PC-3 (cell line): Measurements from ENCODE around the gene SCLY. TPM values are rescaled to one million over a fixed set of nuclear protein-coding genes. Genes with fewer than 3 reads are reported as not detected.

ENCODE experiments used
- ATAC-seq: fragments of 200-7000 bp; cut with Tn5 transposase; 2 replicates; pipeline ENCODE4 v1.9.1; 2020; ENCODE audit warnings: mild to moderate bottlenecking, moderate library complexity
- BruUV-seq: library from RNA; stranded (reverse); fragments of 400-500 nt; replicated peaks from 2 replicates; lab custom pipeline; 2021; lab: Mats Ljungman, UMichigan
- CTCF ChIA-PET: fragments of 300-600 bp; sonication (Branson Sonifier 250); formaldehyde crosslinking; loops from one replicate; lab custom pipeline; 2022; ENCODE audit warnings: antibody characterized with exemption; lab: Charles Lee
- POLR2A ChIA-PET: fragments of 300-600 bp; sonication (Branson Sonifier 250); formaldehyde crosslinking; loops from one replicate; lab custom pipeline; 2022; ENCODE audit warnings: antibody characterized with exemption; ENCODE audit not compliant: unreplicated experiment; lab: Charles Lee
- DNase-seq: peaks from one replicate; pipeline ENCODE4 v3.0.0-alpha.2; 2015
- H2AFZ ChIP-seq: fragments of 300-600 bp; sonication (generic); 2 replicates; pipeline ENCODE4 v1.6.0; 2016; ENCODE audit warnings: antibody characterized with exemption, low read length
- H3F3A ChIP-seq: fragments of 300-600 bp; sonication (generic); one replicate; pipeline ENCODE4 v1.6.0; 2017; ENCODE audit warnings: antibody characterized with exemption, low read length, control low read depth, mild to moderate bottlenecking; ENCODE audit not compliant: unreplicated experiment
- H3K27ac ChIP-seq: fragments of 300-600 bp; sonication (generic); 2 replicates; pipeline ENCODE4 v1.5.1; 2016; ENCODE audit warnings: mild to moderate bottlenecking, low read length
- H3K27me3 ChIP-seq: fragments of 300-600 bp; sonication (generic); 2 replicates; pipeline ENCODE4 v1.6.1; 2016; ENCODE audit warnings: low read length, mixed read lengths
- H3K36me3 ChIP-seq: fragments of 300-600 bp; sonication (generic); 2 replicates; pipeline ENCODE4 v1.6.1; 2016; ENCODE audit warnings: low read depth, mixed run types, low read length, mixed read lengths
- H3K4me1 ChIP-seq: fragments of 300-600 bp; sonication (generic); 2 replicates; pipeline ENCODE4 v1.5.1; 2016; ENCODE audit warnings: low read length; ENCODE audit not compliant: insufficient read depth
- H3K4me2 ChIP-seq: fragments of 300-600 bp; sonication (generic); 2 replicates; pipeline ENCODE4 v1.6.0; 2016; ENCODE audit warnings: low read length
- H3K4me3 ChIP-seq: fragments of 300-600 bp; sonication (generic); 2 replicates; pipeline ENCODE4 v1.5.1; 2016; ENCODE audit warnings: mild to moderate bottlenecking, low read length, mixed read lengths
- H3K79me2 ChIP-seq: fragments of 300-600 bp; sonication (generic); 2 replicates; pipeline ENCODE4 v1.6.1; 2017; ENCODE audit warnings: low read length, mixed read lengths
- H3K9ac ChIP-seq: fragments of 300-600 bp; sonication (generic); 2 replicates; pipeline ENCODE4 v1.6.0; 2016; ENCODE audit warnings: mild to moderate bottlenecking, low read length
- H3K9me2 ChIP-seq: fragments of 300-600 bp; sonication (generic); replicated peaks from 2 replicates; pipeline ENCODE4 v1.6.1; 2016; ENCODE audit warnings: mixed run types, low read length, mixed read lengths
- H3K9me3 ChIP-seq: fragments of 300-600 bp; sonication (generic); 2 replicates; pipeline ENCODE4 v1.6.1; 2016; ENCODE audit warnings: low read length, mixed read lengths
- H4K20me1 ChIP-seq: fragments of 300-600 bp; sonication (generic); 2 replicates; pipeline ENCODE4 v1.6.1; 2016; ENCODE audit warnings: low read length, mixed read lengths
- EZH2 ChIP-seq: fragments of 300-600 bp; sonication (generic); IDR thresholded peaks from one replicate; pipeline ENCODE4 v1.6.1; 2017; ENCODE audit warnings: antibody characterized with exemption, mild to moderate bottlenecking, low read length; ENCODE audit not compliant: unreplicated experiment
- EZH2phosphoT487 ChIP-seq: fragments of 300-600 bp; sonication (generic); IDR thresholded peaks from 2 replicates; pipeline ENCODE4 v1.6.1; 2018; ENCODE audit warnings: mild to moderate bottlenecking, antibody characterized with exemption, low read length, borderline replicate concordance
- intact Hi-C: fragments of 100-400 bp; cut with micrococcal nuclease; formaldehyde crosslinking; loops from 2 replicates; pipeline ENCODE4 v1.9.0; 2023
- total RNA-seq: library from RNA; depleted of rRNA; stranded (reverse); fragments of >200 nt; gene quantifications from 2 replicates; pipeline ENCODE4 v1.2.3, GENCODE V29; 2014
- TF ChIP-seq, protein P1 (sequence below): fragments of 300-600 bp; sonication (generic); conservative IDR thresholded peaks from 2 replicates; pipeline ENCODE4 v1.5.1; 2017; ENCODE audit warnings: antibody characterized with exemption, low read depth, mild to moderate bottlenecking, low read length

SCLY gene
- total RNA-seq, 1 experiment from 2014 or later = 23.1 TPM

DNA sequence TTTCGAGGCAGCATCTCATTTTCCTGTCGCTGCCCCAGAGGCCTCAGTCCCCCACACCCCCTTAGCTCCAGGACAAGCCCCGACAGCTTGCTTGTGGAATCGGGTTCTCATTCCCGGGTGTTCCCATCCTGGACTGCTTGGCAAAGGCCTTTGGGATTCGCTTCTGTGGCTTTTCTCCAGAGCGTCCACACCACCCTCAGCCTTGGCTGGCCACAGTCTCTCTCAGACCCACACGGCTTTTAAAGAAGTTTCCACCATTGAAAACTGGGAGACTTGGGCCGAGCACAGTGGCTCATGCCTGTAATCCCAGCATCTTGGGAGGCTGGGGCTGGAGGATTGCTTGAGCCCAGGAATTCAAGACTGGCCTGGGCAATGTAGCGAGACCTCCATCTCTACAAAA lies 42.1 kb downstream of the SCLY start:
- Histone ChIP-seq H2AFZ (no peak overlapping the region), H4K20me1 (no peaks in the 10 kb centered on the region), H3K27ac (no peak overlapping the region), H3K4me2 (no peak overlapping the region), H3K4me1 (peaks cover 11% of the 10 kb centered on the region), H3K4me3 (no peak overlapping the region), H3K9ac (no peak overlapping the region), H3K9me2 (no peaks in the 10 kb centered on the region), H3F3A (no peaks in the 10 kb centered on the region), H3K27me3 (no peaks in the 10 kb centered on the region), H3K36me3 (no peaks in the 10 kb centered on the region), H3K79me2 (no peaks in the 10 kb centered on the region), H3K9me3 (no peaks in the 10 kb centered on the region)
- ChIA-PET CTCF (no interaction called here), POLR2A (no interaction called here)
- no peak for DNase-seq
- TF ChIP-seq EZH2phosphoT487 (no peak), EZH2 (no peak)
- TF ChIP-seq, protein P1, sequence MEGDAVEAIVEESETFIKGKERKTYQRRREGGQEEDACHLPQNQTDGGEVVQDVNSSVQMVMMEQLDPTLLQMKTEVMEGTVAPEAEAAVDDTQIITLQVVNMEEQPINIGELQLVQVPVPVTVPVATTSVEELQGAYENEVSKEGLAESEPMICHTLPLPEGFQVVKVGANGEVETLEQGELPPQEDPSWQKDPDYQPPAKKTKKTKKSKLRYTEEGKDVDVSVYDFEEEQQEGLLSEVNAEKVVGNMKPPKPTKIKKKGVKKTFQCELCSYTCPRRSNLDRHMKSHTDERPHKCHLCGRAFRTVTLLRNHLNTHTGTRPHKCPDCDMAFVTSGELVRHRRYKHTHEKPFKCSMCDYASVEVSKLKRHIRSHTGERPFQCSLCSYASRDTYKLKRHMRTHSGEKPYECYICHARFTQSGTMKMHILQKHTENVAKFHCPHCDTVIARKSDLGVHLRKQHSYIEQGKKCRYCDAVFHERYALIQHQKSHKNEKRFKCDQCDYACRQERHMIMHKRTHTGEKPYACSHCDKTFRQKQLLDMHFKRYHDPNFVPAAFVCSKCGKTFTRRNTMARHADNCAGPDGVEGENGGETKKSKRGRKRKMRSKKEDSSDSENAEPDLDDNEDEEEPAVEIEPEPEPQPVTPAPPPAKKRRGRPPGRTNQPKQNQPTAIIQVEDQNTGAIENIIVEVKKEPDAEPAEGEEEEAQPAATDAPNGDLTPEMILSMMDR = no peak
- BruUV-seq = no TSS peak
- intact Hi-C loops = no loop called here
- no peak for ATAC-seq

DNA sequence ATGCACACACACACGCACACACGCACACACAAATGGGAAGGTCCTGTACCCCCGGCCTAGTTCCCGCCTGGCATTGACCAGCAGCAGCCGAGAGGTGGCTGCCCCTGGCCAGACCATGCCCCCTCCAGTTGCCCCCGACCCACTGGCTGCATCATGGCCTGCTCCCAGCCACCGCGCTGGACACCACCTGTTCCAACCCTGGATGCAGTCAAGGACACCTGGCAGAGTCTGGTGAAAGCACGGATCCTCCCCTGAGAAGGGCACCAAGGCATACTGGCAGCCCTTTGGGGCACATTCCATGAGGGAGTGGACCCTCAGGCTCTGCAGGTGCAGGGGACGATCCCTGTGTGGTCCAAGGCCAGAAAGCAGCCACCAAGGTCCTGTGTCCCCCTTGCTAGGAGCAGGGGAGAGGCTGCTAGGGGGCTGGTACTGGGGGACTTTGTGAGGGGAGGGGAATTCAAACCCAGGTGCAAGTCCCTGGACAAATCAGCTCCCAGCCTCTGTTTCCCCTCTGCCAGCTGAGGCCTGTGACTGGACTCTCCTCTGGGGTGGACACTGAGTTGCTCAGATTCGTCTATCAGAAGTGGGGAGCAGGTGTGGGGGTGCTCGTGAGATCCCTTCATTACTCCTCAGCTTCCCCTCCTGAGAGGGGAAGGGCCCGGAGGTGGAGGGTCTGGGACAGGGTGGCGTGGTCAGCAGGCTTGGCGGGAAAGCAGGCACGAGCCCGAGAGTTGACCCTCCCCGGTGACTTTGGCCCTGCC lies 42.8 kb downstream of the SCLY start:
- H3K4me1 ChIP-seq = peaks cover 10% of the 10 kb centered on the region

More for the DNA sequence above, 42.8 kb downstream of the SCLY start:
- intact Hi-C loops = no loop called here
- Histone ChIP-seq H2AFZ (no peak overlapping the region), H4K20me1 (no peaks in the 10 kb centered on the region), H3K9me2 (no peaks in the 10 kb centered on the region), H3K36me3 (no peaks in the 10 kb centered on the region), H3K27me3 (no peaks in the 10 kb centered on the region), H3K9ac (no peak overlapping the region), H3K27ac (no peak overlapping the region), H3K9me3 (no peaks in the 10 kb centered on the region), H3K4me2 (no peak overlapping the region), H3F3A (no peaks in the 10 kb centered on the region), H3K4me3 (no peak overlapping the region), H3K79me2 (no peaks in the 10 kb centered on the region)
- no TSS peak for BruUV-seq
- ChIA-PET CTCF (no interaction called here), POLR2A (no interaction called here)
- ATAC-seq (no peak), DNase-seq (no peak)
- TF ChIP-seq EZH2phosphoT487 (no peak), EZH2 (no peak)
- TF ChIP-seq, protein P1 = no peak
